ENCODE results near the gene CTIF.

CTIF gene

DNA sequence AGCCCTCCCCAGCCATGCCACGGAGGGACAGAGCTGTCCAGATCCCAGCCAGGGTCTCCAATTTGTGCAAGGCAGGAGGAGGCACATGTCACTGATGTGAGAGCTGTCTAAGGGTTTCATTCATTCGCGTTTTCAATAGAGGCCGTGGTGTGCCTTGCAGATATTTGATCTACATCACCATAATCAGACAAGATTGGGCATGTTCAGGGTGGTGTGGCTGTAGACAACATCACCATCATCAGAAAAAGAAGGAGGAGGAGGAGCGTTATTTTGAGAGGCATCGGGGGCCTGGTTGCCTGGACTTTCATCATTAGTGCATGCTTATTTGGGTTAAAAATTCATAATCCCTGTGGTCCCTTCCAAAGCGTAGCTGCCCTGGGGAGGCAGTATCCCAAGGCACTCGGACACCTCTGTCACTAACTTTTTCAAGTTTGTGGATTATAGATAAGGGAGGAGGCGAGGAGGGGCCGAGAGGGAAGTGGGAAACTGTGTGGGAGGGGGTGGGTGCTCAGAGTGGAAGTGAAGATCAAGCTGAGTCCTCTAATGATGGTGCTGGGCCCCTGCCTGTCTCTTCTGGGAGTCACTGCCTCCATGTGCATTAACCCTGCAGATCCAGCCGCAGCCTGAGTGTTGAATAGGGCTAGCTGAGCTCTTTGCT lies 194.1 kb downstream of the CTIF start:
- DNase-seq (ENCODE audit: low read depth): no peak

DNA sequence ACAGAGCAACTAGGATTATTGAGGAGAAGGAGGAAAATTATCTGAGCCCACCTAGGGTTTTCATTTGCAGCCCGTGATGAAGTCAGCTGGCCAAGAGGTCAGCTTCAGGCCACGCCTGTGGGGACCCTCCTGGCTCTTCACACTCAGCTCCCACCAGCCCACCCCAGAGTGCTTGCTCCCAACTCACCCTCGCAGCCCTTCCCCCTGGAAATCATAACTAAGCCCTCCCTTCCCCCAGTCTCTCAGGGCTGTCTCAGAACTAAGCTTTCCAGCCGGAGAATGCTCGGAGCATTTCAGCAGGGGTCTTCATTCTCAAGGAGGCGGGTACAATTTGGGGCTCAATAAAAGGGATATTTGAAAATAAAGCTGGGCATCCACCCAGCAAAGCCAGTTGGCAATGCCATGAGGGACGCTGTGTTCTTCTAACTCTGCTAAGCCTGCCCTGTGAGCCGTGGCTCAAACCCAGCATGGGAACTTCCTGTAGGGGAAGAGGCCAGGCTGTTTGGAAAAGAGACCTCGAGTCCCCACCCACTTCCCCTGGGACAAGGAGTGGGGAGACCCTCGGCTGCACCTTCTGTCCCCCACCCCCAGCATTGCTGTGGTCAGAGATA lies 194.9 kb downstream of the CTIF start:
- DNase-seq (ENCODE audit: low read depth): peak; percentile 16

DNA sequence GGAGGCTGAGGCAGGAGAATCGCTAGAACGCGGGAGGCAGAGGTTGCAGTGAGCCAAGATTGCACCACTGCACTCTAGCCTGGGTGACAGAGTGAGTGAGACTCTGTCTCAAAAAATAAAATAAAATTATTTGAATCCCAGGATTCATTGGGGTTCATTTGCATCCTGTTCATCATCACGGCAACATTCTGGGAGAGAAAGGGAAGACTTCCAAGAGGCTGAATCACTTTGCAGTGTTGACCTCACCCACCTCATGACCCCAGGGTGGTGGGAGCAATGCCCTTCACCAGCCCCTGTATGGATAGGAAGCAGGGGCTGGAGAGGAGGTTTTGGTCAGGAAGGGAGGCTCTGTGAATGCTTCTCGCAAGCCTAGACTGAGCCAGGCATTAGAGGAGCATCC lies 195.6 kb downstream of the CTIF start:
- DNase-seq (ENCODE audit: low read depth): no peak

DNA sequence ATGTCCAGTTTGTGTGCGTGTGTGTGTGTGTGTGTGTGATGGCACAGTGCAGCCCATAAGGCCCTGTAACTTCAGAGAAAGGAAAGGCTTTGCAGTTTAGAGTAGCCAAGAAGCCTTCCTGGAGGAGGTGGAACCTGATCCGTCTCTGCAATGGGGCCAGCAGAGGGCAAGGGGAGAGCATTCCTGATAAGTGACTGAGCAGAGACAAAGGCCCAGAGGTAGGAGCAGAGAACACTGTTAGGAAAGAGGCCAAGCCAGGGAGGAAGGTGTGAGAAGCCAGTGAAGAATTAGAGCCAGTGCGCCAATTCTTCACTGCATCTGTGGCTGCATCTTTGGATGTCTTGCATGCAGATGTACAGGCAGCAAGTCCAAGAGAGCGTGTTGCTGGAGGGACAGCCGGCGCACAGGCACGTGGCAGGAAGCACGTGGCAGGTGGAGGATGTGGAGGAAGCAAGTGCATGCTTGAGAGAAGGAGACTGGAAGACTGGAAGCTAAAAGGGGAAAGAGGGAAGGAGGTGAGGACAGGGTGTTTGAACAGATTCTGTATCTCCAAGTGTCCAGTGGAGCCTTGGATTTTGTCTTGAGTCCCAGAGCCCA lies 196.3 kb downstream of the CTIF start:
- no peak for DNase-seq (ENCODE audit: low read depth)

DNA sequence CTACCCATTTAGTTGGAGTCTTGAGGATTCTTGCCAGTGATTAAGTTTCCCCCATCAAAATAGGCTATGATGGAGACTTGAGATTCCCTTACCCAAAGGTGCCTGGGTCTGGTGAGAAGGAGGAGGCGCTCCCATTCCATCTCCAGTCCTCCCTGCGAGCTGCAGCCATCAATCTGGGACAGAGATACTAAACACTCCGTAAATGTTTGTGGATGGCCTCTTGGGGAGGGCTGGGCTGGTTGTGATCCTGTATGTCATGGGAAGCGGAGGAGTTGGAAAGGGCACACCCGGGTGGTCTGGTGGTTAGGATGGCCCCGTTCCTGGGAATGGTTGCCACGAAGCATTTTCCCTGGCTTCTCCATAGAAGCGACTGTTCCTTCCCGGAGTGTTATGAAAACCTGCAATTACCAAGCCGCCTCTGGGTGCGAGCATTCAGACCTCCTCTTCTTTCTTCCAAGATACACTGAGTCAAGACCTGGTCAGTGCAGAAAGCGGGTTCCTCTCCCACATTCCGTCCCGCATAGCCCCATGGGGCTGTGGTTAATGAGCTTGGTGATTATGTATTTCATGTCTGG lies 196.9 kb downstream of the CTIF start:
- DNase-seq (ENCODE audit: low read depth): no peak

DNA sequence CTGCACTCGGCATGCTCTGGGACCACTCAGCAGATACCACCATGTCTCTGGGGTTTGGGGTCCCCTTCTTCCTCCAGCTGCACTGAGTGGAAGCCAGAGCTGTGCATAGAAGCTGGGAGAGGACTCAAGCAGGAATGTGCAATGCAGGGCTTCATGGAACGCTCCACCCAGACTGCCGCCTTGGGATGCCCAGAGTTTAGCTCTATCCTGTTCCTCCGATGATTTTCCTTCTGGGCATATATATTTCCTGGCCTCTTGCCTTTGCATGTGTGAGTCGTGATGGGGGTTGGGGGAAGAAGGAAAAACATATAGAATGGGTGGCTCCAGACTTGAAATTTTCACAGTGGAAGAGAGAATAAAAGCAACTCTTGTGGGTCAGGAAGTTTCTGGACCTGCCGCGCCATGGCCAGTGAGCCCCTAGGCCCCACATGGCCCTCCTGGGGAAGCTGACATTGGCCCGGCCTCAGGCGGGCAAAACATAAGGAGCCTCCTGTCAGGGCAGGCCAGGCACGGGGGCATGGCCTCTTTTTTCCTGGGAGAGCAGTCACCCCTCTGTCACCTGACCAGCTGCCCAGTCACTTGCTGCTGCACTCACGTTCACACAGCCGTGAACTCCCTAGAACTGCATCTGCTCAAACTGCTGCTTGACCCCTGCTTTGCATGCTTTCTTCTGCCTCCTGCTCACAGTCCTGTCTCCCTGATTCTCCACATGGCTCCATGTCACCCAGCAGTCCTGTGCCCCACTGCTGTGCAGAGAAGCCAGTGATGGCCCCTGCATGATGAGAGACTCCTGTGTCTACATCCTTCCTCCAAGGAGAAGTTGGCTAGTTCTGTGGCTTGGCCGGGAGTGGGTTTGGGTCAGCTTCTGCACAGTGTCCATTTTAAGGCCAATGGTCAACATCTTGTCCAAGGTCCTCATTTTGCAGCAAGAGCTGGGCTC lies 197.8 kb downstream of the CTIF start:
- DNase-seq (ENCODE audit: low read depth): no peak

DNA sequence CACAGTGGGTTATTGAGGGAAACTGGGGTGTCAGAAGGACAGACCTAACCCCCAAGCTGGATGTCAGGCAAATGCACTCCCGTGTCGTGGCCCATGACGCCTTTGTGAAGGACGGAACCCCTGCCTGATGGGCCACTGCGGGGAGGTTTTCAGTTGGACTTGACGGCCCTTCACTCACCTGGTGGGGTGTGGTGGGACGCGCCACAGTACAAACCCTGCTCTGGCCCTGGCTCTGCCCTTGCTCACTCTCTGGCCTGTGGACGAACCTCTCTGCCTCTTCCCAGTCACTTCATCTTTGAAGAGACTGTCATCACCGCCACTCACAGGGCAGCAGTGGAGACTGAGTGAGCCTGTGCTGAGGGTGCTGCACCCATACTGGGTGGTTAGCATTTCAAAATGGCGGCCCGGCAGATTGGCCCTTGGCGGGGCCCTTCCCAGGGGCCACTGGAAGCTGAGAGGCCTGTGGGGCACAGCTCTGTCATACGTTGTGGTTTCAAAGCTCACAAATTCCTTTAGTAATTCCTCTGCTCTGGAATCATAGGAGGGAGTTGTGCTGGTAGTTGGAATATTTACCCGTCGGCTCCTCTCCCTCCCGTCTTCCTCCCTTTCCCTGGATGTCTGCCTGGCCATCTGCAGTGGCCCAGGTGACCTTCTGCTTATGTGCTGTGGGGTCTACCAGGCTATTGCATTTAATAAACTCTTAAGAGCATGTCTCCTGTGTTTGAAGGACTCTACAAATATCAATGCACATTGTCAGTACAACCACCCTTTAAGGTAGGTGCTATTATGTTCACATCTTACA lies 200.6 kb downstream of the CTIF start:
- no peak for DNase-seq (ENCODE audit: low read depth)

DNA sequence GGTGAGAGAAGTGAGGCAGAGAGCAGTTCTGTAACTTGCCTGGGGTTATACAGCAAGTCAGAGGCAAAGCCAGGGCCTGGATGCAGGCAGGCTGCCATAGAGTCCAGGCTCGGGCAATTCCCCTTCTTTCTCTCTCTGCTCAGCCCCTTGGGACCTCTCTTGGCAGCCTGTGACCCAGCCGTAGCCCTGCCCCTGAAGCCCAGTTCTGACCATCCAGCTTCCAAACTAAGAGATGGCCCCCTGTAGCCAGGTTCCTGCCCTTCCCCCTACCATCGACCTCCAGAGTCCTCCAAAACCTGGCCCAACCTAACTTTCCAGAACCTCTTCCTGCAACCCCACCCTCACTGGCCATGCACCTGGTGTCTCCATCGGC lies 201.2 kb downstream of the CTIF start:
- no peak for DNase-seq (ENCODE audit: low read depth)

DNA sequence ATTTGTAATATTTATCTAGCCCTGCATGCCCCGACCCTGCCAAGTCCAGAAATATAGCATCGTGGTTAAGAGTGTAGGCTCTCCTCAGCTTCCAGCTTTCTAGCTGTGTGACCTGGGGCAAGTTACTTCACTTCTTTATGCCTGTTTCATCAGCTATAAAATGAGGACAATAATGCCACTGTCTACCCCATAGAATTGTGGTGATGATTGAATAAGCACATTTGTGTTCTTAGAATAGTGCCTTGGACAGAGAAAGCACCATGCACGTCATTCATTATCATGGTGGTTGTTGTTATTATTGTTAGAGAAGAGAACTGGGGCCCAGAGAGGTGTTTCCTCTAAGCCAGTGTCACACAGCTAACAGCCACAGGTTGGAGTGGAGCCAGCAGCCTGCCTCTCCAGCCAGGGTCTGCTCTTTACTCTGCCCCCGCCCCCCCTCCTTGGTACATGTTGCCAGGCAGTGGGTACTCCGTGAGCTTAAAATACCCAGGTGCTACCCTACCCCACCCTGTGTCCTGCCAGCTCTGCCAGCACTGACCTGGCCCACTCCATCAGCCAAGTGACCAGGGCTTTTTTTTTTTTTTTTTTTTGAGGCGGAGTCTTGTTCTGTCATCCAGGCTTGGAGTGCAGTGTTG lies 202.1 kb downstream of the CTIF start:
- DNase-seq (ENCODE audit: low read depth): no peak

DNA sequence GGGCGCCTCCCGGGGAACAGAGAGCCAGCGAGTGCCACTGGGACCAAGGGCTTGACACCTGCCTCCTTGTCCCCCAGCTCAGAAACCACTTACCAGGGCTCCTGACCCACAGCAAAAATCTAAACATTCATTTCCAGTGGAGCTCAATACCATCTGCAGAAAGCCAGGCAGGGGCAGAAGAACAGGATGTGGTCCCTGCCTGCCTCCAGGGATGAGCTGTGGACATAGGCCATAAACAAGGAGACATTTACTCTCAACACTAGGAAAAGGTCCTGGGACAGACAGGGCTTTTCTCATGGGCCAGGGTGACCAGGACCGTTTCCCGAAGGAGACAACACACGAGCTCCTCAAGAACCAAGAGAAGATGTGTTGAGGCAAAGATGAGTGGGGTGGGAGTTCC lies 203.0 kb downstream of the CTIF start:
- no peak for DNase-seq (ENCODE audit: low read depth)

DNA sequence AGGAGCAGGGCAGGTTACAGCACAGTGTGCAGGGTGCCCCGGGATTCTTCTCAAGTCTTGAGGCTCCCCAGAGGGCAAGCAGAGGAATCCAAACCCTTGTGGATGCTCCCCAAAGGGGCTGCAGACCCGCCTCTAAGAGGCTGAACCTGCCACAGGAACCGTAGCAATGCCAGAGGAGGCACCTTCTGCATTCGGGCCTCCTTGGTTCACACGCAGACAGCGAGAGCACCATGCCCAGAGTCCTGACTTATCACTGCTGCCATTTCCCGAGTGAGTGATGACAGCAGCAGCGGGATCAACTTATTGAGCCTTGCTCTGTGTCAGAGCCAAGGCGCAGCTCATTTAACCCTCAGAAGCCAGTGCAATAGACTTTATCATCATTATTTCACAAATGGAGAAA lies 203.5 kb downstream of the CTIF start:
- DNase-seq (ENCODE audit: low read depth): no peak

DNA sequence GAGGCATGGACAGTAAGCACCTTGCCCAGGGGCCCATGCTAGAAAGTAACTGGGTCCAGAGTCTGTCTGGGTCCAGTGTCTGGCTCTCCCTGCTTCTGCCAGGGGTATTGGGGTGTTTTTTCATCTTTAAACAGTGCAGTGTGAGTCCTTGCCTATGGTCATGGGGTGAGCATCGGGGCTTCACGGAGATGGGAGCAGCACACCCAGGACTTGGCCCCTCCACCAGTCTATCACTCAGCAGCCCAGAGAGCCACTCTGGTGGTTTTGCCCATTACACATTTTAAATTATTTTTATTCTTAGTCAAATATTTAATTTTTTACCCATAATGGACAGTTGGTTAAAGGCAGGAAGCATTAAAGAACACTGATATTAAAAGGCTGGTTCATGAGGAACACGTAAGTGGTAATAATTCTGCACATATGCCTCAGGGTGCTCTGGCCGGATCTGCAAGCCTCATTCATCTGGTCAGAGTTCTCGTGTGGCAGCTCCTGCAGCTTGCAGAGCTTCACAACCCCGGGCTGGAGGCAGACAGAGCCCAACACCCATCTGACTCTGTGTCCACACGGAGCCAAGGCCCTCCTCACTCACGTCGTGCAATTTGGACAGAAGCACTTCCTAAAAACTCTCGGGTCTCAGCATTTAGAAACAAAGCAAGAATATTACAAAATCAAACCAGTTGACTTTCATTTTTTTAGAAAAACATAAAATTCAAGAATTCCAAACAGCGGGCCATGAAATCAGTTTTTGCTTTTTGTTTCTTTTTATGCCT lies 204.1 kb downstream of the CTIF start:
- DNase-seq (ENCODE audit: low read depth): peak; percentile 95

DNA sequence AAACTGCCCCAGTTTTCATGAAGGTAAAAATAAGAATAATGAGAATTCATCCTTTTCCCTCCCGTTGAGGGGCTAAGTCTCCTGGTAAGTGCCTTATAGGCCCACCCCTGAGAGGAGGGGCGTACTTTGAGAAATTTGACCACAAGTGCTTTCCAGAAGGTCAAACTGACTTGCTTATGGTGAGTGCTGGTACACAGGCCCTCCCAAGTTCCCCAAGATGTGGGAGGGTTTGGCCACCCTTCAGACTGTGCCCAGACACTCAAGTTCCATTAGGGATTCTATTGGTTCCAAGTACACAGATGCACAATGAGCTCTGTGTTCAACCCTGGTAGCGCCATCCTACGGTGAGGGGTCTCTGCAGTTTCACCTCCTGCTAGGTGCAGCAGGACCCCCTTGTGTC lies 205.1 kb downstream of the CTIF start:
- DNase-seq (ENCODE audit: low read depth): no peak

DNA sequence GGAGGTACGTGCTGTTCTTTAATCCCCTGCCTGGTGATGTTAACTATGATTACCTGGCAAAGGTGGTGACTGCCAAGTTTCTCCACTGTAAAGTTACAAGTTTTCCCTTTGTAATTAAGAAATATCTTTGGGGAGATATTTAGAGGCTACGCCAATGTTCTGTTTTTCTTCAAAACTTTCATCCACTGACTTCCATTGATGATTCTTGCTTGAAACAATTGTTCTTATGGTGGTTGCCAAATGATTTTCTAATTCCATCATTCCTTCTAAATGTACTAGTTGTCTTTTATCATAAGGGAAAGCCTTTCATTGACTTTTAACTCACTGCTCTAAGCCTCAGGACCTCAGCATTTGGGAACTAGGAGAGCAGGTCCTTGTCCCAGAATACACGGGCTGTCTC lies 206.5 kb downstream of the CTIF start:
- no peak for DNase-seq (ENCODE audit: low read depth)

DNA sequence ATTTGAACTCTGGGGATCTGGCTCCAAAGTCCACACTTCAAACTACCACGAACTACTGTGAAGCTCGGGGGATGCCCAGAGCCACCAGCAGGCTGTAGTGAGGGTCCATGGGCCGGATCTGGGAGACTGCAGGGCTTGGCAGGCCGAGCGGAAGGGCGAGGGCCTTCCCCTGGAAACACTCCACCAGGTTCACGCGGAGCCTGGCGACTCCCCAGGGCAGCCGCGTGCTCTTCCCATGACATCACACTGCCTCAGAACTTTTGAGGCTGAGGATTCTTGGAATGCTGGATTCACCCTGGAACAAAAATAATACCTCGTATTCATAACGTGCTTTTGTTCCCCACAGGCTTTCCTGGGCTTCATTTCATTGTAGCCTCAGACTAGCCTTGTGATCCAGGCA lies 210.9 kb downstream of the CTIF start:
- peak; percentile 69 for DNase-seq (ENCODE audit: low read depth)

DNA sequence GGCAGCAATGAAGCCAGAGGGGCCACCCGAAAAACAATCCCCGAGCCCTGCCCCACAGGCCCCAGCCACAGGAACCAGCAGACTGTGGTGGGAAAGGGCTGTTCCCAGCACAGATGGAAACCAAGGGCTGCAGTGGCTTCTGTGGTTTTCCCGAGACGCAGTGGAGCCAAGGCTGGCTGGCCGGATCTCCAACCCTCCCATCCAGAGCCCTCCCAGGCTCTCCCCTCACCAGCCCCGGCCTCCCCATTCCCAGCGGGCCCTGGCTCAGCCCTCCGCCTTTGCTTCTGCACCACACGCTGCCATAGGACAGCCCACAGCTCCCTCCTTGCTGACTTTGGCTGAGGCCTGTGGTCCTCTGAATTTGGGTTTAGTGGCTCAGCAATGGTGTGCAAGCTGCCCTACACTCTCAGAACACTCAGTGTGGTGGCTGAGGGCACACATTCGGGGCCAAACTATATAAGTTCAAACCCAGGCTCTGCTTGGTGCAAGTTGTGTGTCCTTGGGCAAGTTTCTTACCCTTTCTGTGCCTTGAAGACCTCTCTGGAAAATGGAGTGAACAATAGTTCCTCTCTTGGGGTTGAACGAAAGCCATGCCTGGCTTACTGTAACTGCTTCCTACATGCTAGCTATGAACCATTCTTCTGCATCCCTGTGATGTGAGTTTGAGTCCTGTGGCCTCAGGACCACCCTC lies 211.8 kb downstream of the CTIF start:
- no peak for DNase-seq (ENCODE audit: low read depth)

DNA sequence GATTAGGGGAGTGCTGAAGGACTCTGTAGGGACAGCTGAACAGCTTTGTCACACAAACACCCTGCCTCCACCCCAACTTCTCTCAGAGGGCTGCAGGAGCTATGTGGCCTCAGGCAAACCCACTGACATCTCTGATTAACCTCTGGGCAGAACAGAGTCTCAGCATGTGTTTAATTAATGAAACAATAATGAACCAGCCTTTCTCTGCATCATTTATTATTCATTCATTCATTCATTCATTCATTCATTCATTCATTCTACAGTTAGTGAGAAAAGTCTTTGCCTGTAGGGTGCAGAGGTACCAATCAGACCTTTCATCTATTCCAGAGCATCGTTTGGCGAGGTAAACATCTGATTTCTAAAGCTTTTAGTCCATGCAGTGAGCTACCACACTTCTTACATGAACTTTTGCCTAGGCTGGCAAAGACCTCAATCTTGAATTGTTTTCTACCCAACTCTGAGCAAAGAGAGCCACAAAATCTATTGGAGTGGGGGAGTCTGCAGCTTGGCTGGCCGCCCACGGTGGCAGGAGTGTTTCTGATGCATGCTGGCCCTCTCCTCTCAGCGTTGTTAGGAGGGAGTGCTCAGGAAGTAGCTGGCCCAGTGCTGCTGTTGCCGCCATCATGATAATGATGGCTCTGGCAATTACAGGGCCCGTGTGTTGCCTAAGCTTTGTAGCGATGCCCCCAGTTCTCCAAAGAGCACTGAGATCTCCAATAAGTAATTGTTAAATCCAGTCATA lies 213.1 kb downstream of the CTIF start:
- DNase-seq (ENCODE audit: low read depth): no peak

DNA sequence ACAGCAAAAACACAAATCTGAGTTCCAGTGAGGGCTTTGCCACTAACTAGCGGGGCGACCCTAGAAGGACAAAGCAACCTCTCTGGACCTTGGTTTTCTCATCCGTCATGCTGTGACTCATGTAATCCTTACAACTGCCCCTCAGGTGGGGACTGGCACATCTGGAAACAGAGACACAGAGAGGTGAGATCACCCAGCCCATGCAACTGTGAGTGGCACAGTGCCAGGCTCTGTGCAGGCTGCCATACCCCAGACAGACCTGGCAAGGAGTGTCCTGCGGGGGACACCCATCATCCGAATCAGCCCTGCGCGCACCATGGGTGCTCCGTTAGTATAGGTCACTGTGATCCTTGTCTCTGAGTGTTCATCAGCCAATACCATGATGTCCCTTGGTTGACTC lies 213.6 kb downstream of the CTIF start:
- no peak for DNase-seq (ENCODE audit: low read depth)

DNA sequence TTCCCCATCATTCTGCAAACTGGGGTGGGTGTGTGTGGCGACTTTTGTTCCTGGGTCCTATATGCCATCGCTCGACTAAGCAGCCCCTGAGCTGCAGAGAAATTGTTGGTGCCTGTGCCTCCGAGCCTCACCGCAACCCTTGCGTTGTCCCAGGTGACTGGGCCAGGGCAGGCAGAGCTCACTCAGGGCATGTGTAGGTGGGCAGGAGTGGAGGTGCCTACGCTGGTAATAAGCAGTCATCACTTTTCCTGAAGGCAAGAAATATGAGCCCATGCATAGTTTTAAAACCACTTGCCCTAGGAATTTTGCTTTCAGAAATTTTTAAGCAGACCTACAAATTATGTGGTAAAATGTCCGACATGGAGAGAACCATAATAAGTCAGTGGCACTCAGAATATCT lies 214.1 kb downstream of the CTIF start:
- no peak for DNase-seq (ENCODE audit: low read depth)

All from fibroblast of gingiva (primary cell).